Tibial nerve (tissue), 4 donors: ENCODE results near the gene HIVEP2. TPM values are rescaled to one million over a fixed set of nuclear protein-coding genes. Genes with fewer than 3 reads are reported as not detected.

Experiments used
- DNase-seq, 2 donors: peaks; one replicate each; pipeline ENCODE4 v3.0.0-alpha.2; 2019; ENCODE audit warnings: low spot score in 2 of 2
- H3K27ac ChIP-seq, 4 donors: fragments of 200-600 bp; sonication (generic) in 3 of 4; one replicate each; pipeline ENCODE4 v1.5.1; 2017 to 2019; ENCODE audit warnings: mild to moderate bottlenecking in 1 of 4
- H3K27me3 ChIP-seq, 2 donors: fragments of 200-600 bp; sonication (generic) in 1 of 2; one replicate each; pipeline versions ENCODE4 v1.5.1 to v1.6.0; 2017 to 2019
- H3K36me3 ChIP-seq, 3 donors: fragments of 200-600 bp; sonication (generic); one replicate each; pipeline ENCODE4 v1.5.1; 2018 to 2019
- H3K4me1 ChIP-seq, 4 donors: fragments of 200-600 bp; sonication (generic) in 3 of 4; one replicate each; pipeline ENCODE4 v1.5.1; 2017 to 2019
- H3K4me3 ChIP-seq, 4 donors: fragments of 200-600 bp; sonication (generic) in 3 of 4; one replicate each; pipeline ENCODE4 v1.5.1; 2017 to 2019; ENCODE audit warnings: mild to moderate bottlenecking in 1 of 4, moderate library complexity in 1 of 4
- H3K9me3 ChIP-seq, 4 donors: fragments of 200-600 bp; sonication (generic) in 3 of 4; one replicate each; pipeline ENCODE4 v1.5.1; 2017 to 2019
- EP300 ChIP-seq, 2 donors: sonication (generic); formaldehyde crosslinking; IDR thresholded peaks; one replicate each; pipeline ENCODE4 v1.6.1; 2017; ENCODE audit warnings: antibody characterized with exemption in 2 of 2, mild to moderate bottlenecking in 1 of 2
- POLR2A ChIP-seq, 2 donors: fragments of 450-650 bp; IDR thresholded peaks; one replicate each; pipeline ENCODE4 v1.6.1; 2017; ENCODE audit warnings: antibody characterized with exemption in 2 of 2, mild to moderate bottlenecking in 2 of 2, moderate library complexity in 2 of 2
- WGBS, 2 donors: methylation state at CpG; one replicate each; pipeline ENCODE4 v1.1.5; 2018; 5-methylcytosine and 5-hydroxymethylcytosine counted together
- total RNA-seq, 4 donors: library from RNA; depleted of rRNA; stranded (reverse); fragments of >200 nt; gene quantifications; one replicate each; pipeline ENCODE4 v1.1.0, GENCODE V29; 2016
- TF ChIP-seq, protein P1 (sequence below), 5 experiments: fragments of 200-600 bp in 3 of 5; fragments of 450-650 bp in 2 of 5; sonication (generic) in 3 of 5; IDR thresholded peaks; one replicate each; pipeline ENCODE4 v1.5.1; 2016 to 2019; ENCODE audit warnings: antibody characterized with exemption in 5 of 5, mild to moderate bottlenecking in 3 of 5, moderate library complexity in 2 of 5

HIVEP2 gene
- total RNA-seq, 4 donors from 2014 or later = 15.9 to 24.0 (median 19.9) TPM

- Histone ChIP-seq H3K4me1 (no peaks in the 10 kb centered on the region), H3K36me3 (no peaks in the 10 kb centered on the region), H3K27ac (no peak overlapping the region), H3K9me3 (no peaks in the 10 kb centered on the region), H3K4me3 (no peak overlapping the region), H3K27me3 (no peaks in the 10 kb centered on the region)
- DNase-seq = no peak
- TF ChIP-seq, protein P1, sequence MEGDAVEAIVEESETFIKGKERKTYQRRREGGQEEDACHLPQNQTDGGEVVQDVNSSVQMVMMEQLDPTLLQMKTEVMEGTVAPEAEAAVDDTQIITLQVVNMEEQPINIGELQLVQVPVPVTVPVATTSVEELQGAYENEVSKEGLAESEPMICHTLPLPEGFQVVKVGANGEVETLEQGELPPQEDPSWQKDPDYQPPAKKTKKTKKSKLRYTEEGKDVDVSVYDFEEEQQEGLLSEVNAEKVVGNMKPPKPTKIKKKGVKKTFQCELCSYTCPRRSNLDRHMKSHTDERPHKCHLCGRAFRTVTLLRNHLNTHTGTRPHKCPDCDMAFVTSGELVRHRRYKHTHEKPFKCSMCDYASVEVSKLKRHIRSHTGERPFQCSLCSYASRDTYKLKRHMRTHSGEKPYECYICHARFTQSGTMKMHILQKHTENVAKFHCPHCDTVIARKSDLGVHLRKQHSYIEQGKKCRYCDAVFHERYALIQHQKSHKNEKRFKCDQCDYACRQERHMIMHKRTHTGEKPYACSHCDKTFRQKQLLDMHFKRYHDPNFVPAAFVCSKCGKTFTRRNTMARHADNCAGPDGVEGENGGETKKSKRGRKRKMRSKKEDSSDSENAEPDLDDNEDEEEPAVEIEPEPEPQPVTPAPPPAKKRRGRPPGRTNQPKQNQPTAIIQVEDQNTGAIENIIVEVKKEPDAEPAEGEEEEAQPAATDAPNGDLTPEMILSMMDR (IDR thresholded peaks at IDR 0.05) = no peak
- TF ChIP-seq POLR2A (IDR thresholded peaks at IDR 0.05) (no peak), EP300 (IDR thresholded peaks at IDR 0.05) (no peak)
Observed at GRCh38 chr6:142803032-142803431, 141.9 kb downstream of the HIVEP2 start.

DNA sequence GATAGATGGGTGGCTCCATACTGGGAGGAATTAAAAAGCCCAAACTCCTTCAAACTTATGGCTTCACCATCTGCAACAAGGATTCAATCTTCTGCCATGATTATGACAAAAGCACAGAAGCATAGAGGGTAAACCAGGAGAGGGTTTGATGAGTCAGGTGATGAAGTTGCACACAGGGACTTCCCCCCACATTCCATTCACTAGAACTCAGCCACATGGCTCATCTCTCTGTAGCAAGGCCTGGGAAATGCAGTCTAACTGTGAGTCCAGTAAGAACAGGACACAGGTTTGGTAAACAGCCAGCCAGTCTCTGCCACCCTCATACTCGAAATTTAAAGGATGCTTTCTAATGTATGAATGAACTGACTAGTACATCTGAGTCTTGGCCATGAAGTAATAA lies 142.9 kb downstream of the HIVEP2 start:
- no peaks in the 10 kb centered on the region for H3K27me3 ChIP-seq
- peaks cover 0 to 4% (median 0%) of the 10 kb centered on the region in 4 donors for H3K4me1 ChIP-seq
- DNase-seq = no peak
- 59 to 66% methylated on average over 1 of the region's 1 CpG for WGBS, 2 donors
- no peak overlapping the region for H3K4me3 ChIP-seq
- no peak for TF ChIP-seq EP300 (IDR thresholded peaks at IDR 0.05)
- TF ChIP-seq, protein P1 (IDR thresholded peaks at IDR 0.05) = no peak
- no peak for TF ChIP-seq POLR2A (IDR thresholded peaks at IDR 0.05)
- H3K27ac ChIP-seq = no peak overlapping the region
- H3K9me3 ChIP-seq = no peaks in the 10 kb centered on the region
- H3K36me3 ChIP-seq = no peaks in the 10 kb centered on the region

GRCh38 chr6:142800240-142800639 lies 144.7 kb downstream of the HIVEP2 start:
- Histone ChIP-seq H3K27me3 (no peaks in the 10 kb centered on the region), H3K9me3 (no peaks in the 10 kb centered on the region), H3K36me3 (no peaks in the 10 kb centered on the region), H3K4me1 (peaks cover 0 to 4% (median 0%) of the 10 kb centered on the region in 4 donors), H3K4me3 (no peak overlapping the region), H3K27ac (no peak overlapping the region)
- TF ChIP-seq EP300 (IDR thresholded peaks at IDR 0.05) = no peak
- TF ChIP-seq, protein P1 (IDR thresholded peaks at IDR 0.05) = no peak
- TF ChIP-seq POLR2A (IDR thresholded peaks at IDR 0.05) = no peak
- no peak for DNase-seq

- TF ChIP-seq POLR2A (IDR thresholded peaks at IDR 0.05) (no peak), EP300 (IDR thresholded peaks at IDR 0.05) (no peak)
- TF ChIP-seq, protein P1 (IDR thresholded peaks at IDR 0.05) = no peak
- Histone ChIP-seq H3K4me1 (peaks cover 0 to 4% (median 0%) of the 10 kb centered on the region in 4 donors), H3K27me3 (no peaks in the 10 kb centered on the region), H3K27ac (no peak overlapping the region), H3K9me3 (no peaks in the 10 kb centered on the region), H3K36me3 (no peaks in the 10 kb centered on the region), H3K4me3 (no peak overlapping the region)
- 82 to 97% methylated on average over 1 of the region's 1 CpG for WGBS, 2 donors
- DNase-seq = no peak
Observed at GRCh38 chr6:142799639-142800038, 145.3 kb downstream of the HIVEP2 start.

DNA sequence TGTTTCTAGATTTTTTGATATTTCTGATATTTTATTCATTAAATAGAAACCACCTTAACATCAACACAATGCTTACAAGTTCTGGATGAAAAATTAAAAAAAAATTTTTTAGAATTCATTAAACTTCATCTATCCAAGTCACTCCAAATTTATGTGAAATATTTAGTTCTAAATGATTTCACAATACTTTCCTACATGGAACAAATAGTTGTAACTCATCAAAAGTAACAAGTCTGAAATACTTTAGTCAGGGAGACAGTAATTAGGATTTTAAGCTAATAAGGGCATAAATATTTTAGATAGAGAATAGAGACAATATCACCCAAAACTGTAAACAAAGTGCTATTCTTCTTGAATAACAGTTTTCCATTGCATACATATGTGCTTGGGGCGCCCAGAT lies 147.8 kb downstream of the HIVEP2 start:
- WGBS, 2 donors = 96 to 100% methylated on average over 1 of the region's 1 CpG
- no peak for TF ChIP-seq POLR2A (IDR thresholded peaks at IDR 0.05)
- TF ChIP-seq, protein P1 (IDR thresholded peaks at IDR 0.05) = no peak

More for the DNA sequence above, 147.8 kb downstream of the HIVEP2 start:
- H3K9me3 ChIP-seq = no peaks in the 10 kb centered on the region
- peaks cover 0 to 4% (median 0%) of the 10 kb centered on the region in 4 donors for H3K4me1 ChIP-seq
- DNase-seq = no peak
- no peak overlapping the region for H3K4me3 ChIP-seq
- H3K36me3 ChIP-seq = no peaks in the 10 kb centered on the region
- no peak overlapping the region for H3K27ac ChIP-seq
- no peaks in the 10 kb centered on the region for H3K27me3 ChIP-seq
